ENCODE results near the gene PSME3. TPM values are rescaled to one million over a fixed set of nuclear protein-coding genes. Genes with fewer than 3 reads are reported as not detected.

PSME3 gene
- total and polyA plus RNA-seq, 2 of the 13 experiments (the other 11 are each of a cell fraction or from before 2014, with no cell fraction given), result 66.3 to 135 TPM

- Histone ChIP-seq H3K4me1 (ENCODE audit: insufficient read depth, low read length) (peaks cover 76% of the 10 kb centered on the region), H3K9me3 (ENCODE audit: low read length) (no peaks in the 10 kb centered on the region), H3K4me2 (ENCODE audit: low read depth, low read length) (peak overlapping the region; percentile 80), H2AFZ (ENCODE audit: low read length) (no peak overlapping the region), H3K4me3 (replicated peaks in 1 of 3; ENCODE audit: insufficient read depth in 1 of 3, low read depth in 2 of 3, low read length in 3 of 3) (peak overlapping the region; percentile 52 to 71 (median 53); a peak in 4 of 6 replicates), H3K79me2 (ENCODE audit: insufficient read depth, low read length) (peaks cover 10% of the 10 kb centered on the region), H3K27ac (ENCODE audit: extremely low read length, insufficient read depth, low read length) (peak overlapping the region; percentile 77), H3K36me3 (replicated peaks in 1 of 2; ENCODE audit: control insufficient read depth in 1 of 2, insufficient read depth in 2 of 2, low read length in 2 of 2) (no peaks in the 10 kb centered on the region; a peak in 1 of 5 replicates), H3K9ac (ENCODE audit: insufficient read depth, low read depth, low read length) (peak overlapping the region; percentile 32), H3K27me3 (ENCODE audit: control insufficient read depth in 1 of 2, insufficient read depth in 2 of 2, low read length in 2 of 2) (no peaks in the 10 kb centered on the region), H4K20me1 (ENCODE audit: insufficient read depth, low read length) (no peaks in the 10 kb centered on the region)
- no peak for FAIRE-seq
- ChIA-PET CTCF (ENCODE audit: low intra/inter-chr PET ratio, low total read pairs) (no interaction called here), POLR2A (interaction anchor here (1.1 to 4.1 kb wide), 8 partner anchors 8 to 80 kb away, joined by 3 to 36 read pairs (median 10); partner anchors contain the start of genes AOC2 and VPS25)
- ATAC-seq, result peak; percentile 9
- in situ Hi-C loops (cut with HindIII; ENCODE audit: extremely low pct_ligation_motif_present, low pct_unique_long_range_greater_than_20kb) (no loop called here), intact Hi-C loops (cut with micrococcal nuclease; ENCODE audit: unreplicated experiment) (loop anchor here (2.0 kb wide), 1 partner anchor 13 kb away; no protein-coding TSS in a partner anchor)
- DNase-seq (ENCODE audit: low spot score), result no peak
- 29% methylated on average over 5 of the region's 5 CpGs for WGBS (ENCODE audit: low lambda C conversion rate)
- BruUV-seq (replicated peaks), result no TSS peak
- TF ChIP-seq ZNF773 (CRISPR knock-in tag; IDR thresholded peaks at IDR 0.05; ENCODE audit: borderline replicate concordance) (0 out of 2 replicates have a peak, but pooled peaks have one; percentile 23), NPAS2 (CRISPR knock-in tag; IDR thresholded peaks at IDR 0.05; ENCODE audit: borderline replicate concordance) (no peak), ZNF468 (CRISPR knock-in tag; IDR thresholded peaks at IDR 0.05) (0 out of 2 replicates have a peak, but pooled peaks have one; percentile 16), ZXDC (CRISPR knock-in tag; IDR thresholded peaks at IDR 0.05) (0 out of 2 replicates have a peak, but pooled peaks have one; percentile 63), TIGD3 (CRISPR knock-in tag; IDR thresholded peaks at IDR 0.05; ENCODE audit: borderline replicate concordance) (peak; percentile 80; the same call in 1 of the 2 replicates), HINFP (CRISPR knock-in tag; IDR thresholded peaks at IDR 0.05; ENCODE audit: low read depth) (0 out of 2 replicates have a peak, but pooled peaks have one; percentile 7), ZNF83 (CRISPR knock-in tag; IDR thresholded peaks at IDR 0.05; ENCODE audit: borderline replicate concordance) (0 out of 2 replicates have a peak, but pooled peaks have one; percentile 15), ATF3 (CRISPR knock-in tag; IDR thresholded peaks at IDR 0.05) (no peak), ZNF737 (CRISPR knock-in tag; IDR thresholded peaks at IDR 0.05; ENCODE audit: borderline replicate concordance) (peak; percentile 53; the same call in 1 of the 2 replicates), SALL2 (CRISPR knock-in tag; IDR thresholded peaks at IDR 0.05) (no peak), NFYC (CRISPR knock-in tag; IDR thresholded peaks at IDR 0.05) (no peak), SMAD3 (CRISPR knock-in tag; IDR thresholded peaks at IDR 0.05) (no peak), NFKB2 (CRISPR knock-in tag; IDR thresholded peaks at IDR 0.05; ENCODE audit: borderline replicate concordance) (peak; percentile 28; the same call in 1 of the 2 replicates), PHF20 (CRISPR knock-in tag; IDR thresholded peaks at IDR 0.05) (peak; percentile 43; the same call in 1 of the 2 replicates), ZIK1 (CRISPR knock-in tag; IDR thresholded peaks at IDR 0.05; ENCODE audit: borderline replicate concordance, low read depth) (0 out of 2 replicates have a peak, but pooled peaks have one; percentile 13), ZNF558 (CRISPR knock-in tag; IDR thresholded peaks at IDR 0.05; ENCODE audit: borderline replicate concordance) (0 out of 2 replicates have a peak, but pooled peaks have one; percentile 59), SRSF4 (IDR thresholded peaks at IDR 0.05; ENCODE audit: low read depth, low read length, poor library complexity, severe bottlenecking) (no peak)
Observed at GRCh38 chr17:42853597-42853967, 20.4 kb downstream of the PSME3 start.

All from HepG2 (cell line).